Lung (tissue), 12 donors: Measurements from ENCODE around the gene CHRM4. TPM values are rescaled to one million over a fixed set of nuclear protein-coding genes. Genes with fewer than 3 reads are reported as not detected.

ENCODE experiments used
- ATAC-seq: fragments of 200-7000 bp; cut with Tn5 transposase; one replicate; pipeline ENCODE4 v1.9.1; 2020; ENCODE audit warnings: moderate number of reproducible peaks; ENCODE audit not compliant: insufficient read depth, low FRiP score
- DNase-seq, 3 donors: peaks; one replicate each; pipeline ENCODE4 v3.0.0-alpha.2; 2013 to 2017
- H3K27ac ChIP-seq, 2 donors: one replicate each; pipeline ENCODE4 v1.5.1; 2013; ENCODE audit warnings: mild to moderate bottlenecking in 2 of 2, moderate library complexity in 2 of 2, control low read depth in 1 of 2, inconsistent platforms in 1 of 2, low read depth in 1 of 2, low read length in 1 of 2
- H3K27me3 ChIP-seq, 3 donors: one replicate each; pipeline ENCODE4 v1.5.1; 2013; ENCODE audit warnings: low read length in 2 of 3; ENCODE audit not compliant: control insufficient read depth in 3 of 3, insufficient read depth in 3 of 3
- H3K36me3 ChIP-seq, 4 donors: one replicate each; pipeline ENCODE4 v1.5.1; 2013; ENCODE audit warnings: low read length in 4 of 4, mild to moderate bottlenecking in 1 of 4, moderate library complexity in 1 of 4; ENCODE audit not compliant: control insufficient read depth in 4 of 4, insufficient read depth in 4 of 4
- H3K4me1 ChIP-seq, 5 donors: one replicate each; pipeline ENCODE4 v1.5.1; 2013; ENCODE audit warnings: low read length in 5 of 5, mild to moderate bottlenecking in 2 of 5, moderate library complexity in 1 of 5; ENCODE audit not compliant: control insufficient read depth in 5 of 5, insufficient read depth in 5 of 5
- H3K4me3 ChIP-seq: one replicate; pipeline ENCODE4 v1.5.1; 2013; ENCODE audit warnings: mild to moderate bottlenecking, control low read depth, moderate library complexity
- H3K9ac ChIP-seq, 2 donors: one replicate each; pipeline ENCODE4 v1.5.1; 2013; ENCODE audit warnings: low read length in 2 of 2, control low read depth in 1 of 2; ENCODE audit not compliant: insufficient read depth in 1 of 2
- H3K9me3 ChIP-seq, 4 donors: one replicate each; pipeline ENCODE4 v1.5.1; 2013; ENCODE audit warnings: low read length in 3 of 4, mild to moderate bottlenecking in 1 of 4, moderate library complexity in 1 of 4; ENCODE audit not compliant: control insufficient read depth in 4 of 4, insufficient read depth in 3 of 4
- CTCF ChIP-seq: IDR thresholded peaks from 2 replicates; pipeline ENCODE4 v1.5.1; 2012; ENCODE audit warnings: mild to moderate bottlenecking; ENCODE audit errors: control extremely low read depth, extremely low read depth
- WGBS, 2 donors: extraction: QIAGEN DNeasy Blood & Tissue Kit; methylation state at CpG; one replicate each; pipeline ENCODE4 v1.1.7; 2013; 5-methylcytosine and 5-hydroxymethylcytosine counted together
- polyA plus RNA-seq, 2 donors: library from polyadenylated mRNA; stranded (reverse); fragments of 200-250 nt; gene quantifications; one replicate each; pipeline ENCODE4 v1.2.1, GENCODE V29; 2013
- total RNA-seq, 2 donors: library from RNA; depleted of rRNA in 1 of 2; stranded (reverse); fragments of >200 nt in 1 of 2; gene quantifications; one replicate each; pipeline ENCODE4 v1.2.1, GENCODE V29; 2014 to 2021
- donor health status: control.
- donor health status: control.
- donor health status: Bipolar disorder and iron deficiency.
- donor health status: healthy.
- donor health status: DM: yes; HTN: yes; CAD: no.

The CHRM4 gene
- total and polyA plus RNA-seq, 4 donors = 0.05 to 0.28 (median 0.10) TPM; not detected in 1

- 61 to 65% methylated on average over 9 of the region's 9 CpGs for WGBS, 2 donors
- DNase-seq = peak in 1 of 3 donors; percentile 56
- Histone ChIP-seq H3K9ac (no peak overlapping the region), H3K9me3 (no peaks in the 10 kb centered on the region), H3K36me3 (peaks cover 0 to 4% (median 0%) of the 10 kb centered on the region in 4 donors), H3K27ac (no peak overlapping the region), H3K27me3 (no peaks in the 10 kb centered on the region), H3K4me3 (no peak overlapping the region), H3K4me1 (peaks cover 0 to 26% (median 4%) of the 10 kb centered on the region in 5 donors)
- ATAC-seq = no peak
- TF ChIP-seq CTCF = no peak
Measured at GRCh38 chr11:46353698-46354097, 37.9 kb downstream of the CHRM4 start.

GRCh38 chr11:46352063-46352841, 39.3 kb downstream of the CHRM4 start:
- Histone ChIP-seq H3K27ac (no peak overlapping the region), H3K4me1 (peaks cover 0 to 36% (median 9%) of the 10 kb centered on the region in 5 donors), H3K36me3 (peaks cover 0 to 4% (median 0%) of the 10 kb centered on the region in 4 donors), H3K9ac (no peak overlapping the region), H3K27me3 (no peaks in the 10 kb centered on the region), H3K4me3 (no peak overlapping the region), H3K9me3 (no peaks in the 10 kb centered on the region)
- no peak for ATAC-seq
- DNase-seq = peak in 1 of 3 donors; percentile 55
- peak; percentile 42 for TF ChIP-seq CTCF
- 62 to 63% methylated on average over 30 to 33 of the region's 33 CpGs for WGBS, 2 donors

- no peak for ATAC-seq
- 73 to 80% methylated on average over 5 of the region's 5 CpGs for WGBS, 2 donors
- Histone ChIP-seq H3K27me3 (peaks cover 0 to under 1% (median 0%) of the 10 kb centered on the region in 3 donors), H3K27ac (no peak overlapping the region), H3K9me3 (no peaks in the 10 kb centered on the region), H3K9ac (no peak overlapping the region), H3K4me1 (peaks cover 3 to 33% (median 9%) of the 10 kb centered on the region in 5 donors), H3K4me3 (no peak overlapping the region), H3K36me3 (peaks cover 0 to 4% (median 0%) of the 10 kb centered on the region in 4 donors)
- TF ChIP-seq CTCF = no peak
- no peak for DNase-seq
Measured at GRCh38 chr11:46351606-46352005, 40.0 kb downstream of the CHRM4 start.
